Right lobe of liver (tissue), 6 donors: Measurements from ENCODE around the gene UGT1A10. TPM values are rescaled to one million over a fixed set of nuclear protein-coding genes. Genes with fewer than 3 reads are reported as not detected.
"Not testable (repeated sequence)": the region's sequence is repeated elsewhere in the genome, so short reads cannot be mapped to it uniquely, and the experiment has no call there.

ENCODE experiments used
- ATAC-seq, 4 donors: fragments of 200-7000 bp; cut with Tn5 transposase; one replicate each; pipeline ENCODE4 v1.9.1; 2020; ENCODE audit warnings: mild to moderate bottlenecking in 4 of 4, moderate library complexity in 4 of 4
- DNase-seq, 3 donors: peaks; one replicate each; pipeline ENCODE4 v3.0.0-alpha.2; 2020
- H3K27ac ChIP-seq, 3 donors: fragments of 200-600 bp; one replicate each; pipeline ENCODE4 v1.8.0; 2022
- H3K27me3 ChIP-seq, 2 donors: fragments of 200-600 bp; one replicate each; pipeline ENCODE4 v1.8.0; 2022
- H3K36me3 ChIP-seq, 4 donors: fragments of 200-600 bp; sonication (generic) in 1 of 4; one replicate each; pipeline versions ENCODE4 v1.5.1 to v1.8.0; 2017 to 2022; ENCODE audit warnings: control low read depth in 1 of 4
- H3K4me1 ChIP-seq, 4 donors: fragments of 200-600 bp; sonication (generic) in 1 of 4; one replicate each; pipeline versions ENCODE4 v1.5.1 to v1.8.0; 2017 to 2022; ENCODE audit warnings: control low read depth in 1 of 4
- H3K4me3 ChIP-seq, 3 donors: fragments of 200-600 bp; one replicate each; pipeline ENCODE4 v1.8.0; 2022
- H3K9me3 ChIP-seq, 4 donors: fragments of 200-600 bp; sonication (generic) in 1 of 4; one replicate each; pipeline versions ENCODE4 v1.5.1 to v1.8.0; 2017 to 2022; ENCODE audit warnings: control low read depth in 1 of 4
- POLR2A ChIP-seq: fragments of 450-650 bp; IDR thresholded peaks from one replicate; pipeline ENCODE4 v1.6.1; 2017; ENCODE audit warnings: antibody characterized with exemption, mild to moderate bottlenecking
- WGBS: methylation state at CpG from one replicate; pipeline ENCODE4 v1.1.6; 2018; ENCODE audit warnings: low coverage, low lambda C conversion rate; ENCODE audit not compliant: insufficient coverage; ENCODE audit errors: missing lambda C conversion rate; 5-methylcytosine and 5-hydroxymethylcytosine counted together
- intact Hi-C, 2 donors: fragments of 100-400 bp; cut with DNase I; formaldehyde crosslinking; loops; one replicate each; pipeline versions ENCODE4 v1.11.2 to v1.14.1; 2022
- total RNA-seq, 6 experiments: library from RNA; depleted of rRNA in 2 of 6; stranded (reverse); fragments of >200 nt in 2 of 6; fragmentation: NEBNext Ultra II Directional in 3 of 6; extraction: Animal tissue kit (Norgen Biotek cat#: 25700) in 3 of 6; gene quantifications; one replicate each; pipeline versions ENCODE4 v1.1.0 to v1.2.4, GENCODE V29; 2016 to 2023
- TF ChIP-seq, protein P1 (sequence below), 4 donors: fragments of 200-600 bp in 3 of 4; fragments of 450-650 bp in 1 of 4; IDR thresholded peaks; one replicate each; pipeline versions ENCODE4 v1.5.1 to v1.8.0; 2016 to 2022; ENCODE audit warnings: antibody characterized with exemption in 4 of 4, mild to moderate bottlenecking in 2 of 4
- donor health status: DM: no; HTN: yes; CAD: no.
- donor health status: DM: no; HTN: no; CAD: no.
- donor health status: DM: no; HTN: no; CAD: no.
- donor health status: DM: no; HTN: yes; CAD: no.
- donor health status: DM: no; HTN: yes; CAD: no.

Gene UGT1A10
- total RNA-seq, 6 experiments from 2014 or later = 0.11 TPM; not detected in 5

DNA sequence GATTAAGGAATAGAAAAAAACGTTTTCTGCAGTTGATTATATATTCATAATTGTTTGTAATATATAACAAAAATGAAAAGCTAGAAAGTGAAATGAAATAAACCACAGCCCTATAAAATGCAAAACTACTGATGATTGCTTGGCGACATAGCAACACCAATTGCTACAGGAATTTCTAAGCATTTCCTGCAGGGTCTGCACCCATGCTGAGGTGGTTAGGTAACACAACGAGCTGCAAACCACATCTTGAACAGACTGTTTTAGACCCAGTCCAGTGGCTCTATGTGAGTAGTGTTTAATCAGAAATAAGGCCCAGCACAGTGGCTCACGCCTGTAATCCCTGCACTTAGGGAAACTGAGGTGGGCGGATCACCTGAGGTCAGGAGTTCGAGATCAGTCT is 18.3 kb downstream of the UGT1A10 start:
- intact Hi-C loops = no loop called here
- WGBS = 69% methylated on average over 6 of the region's 6 CpGs
- H3K9me3 ChIP-seq = no peaks in the 10 kb centered on the region
- H3K27me3 ChIP-seq = no peaks in the 10 kb centered on the region
- no peaks in the 10 kb centered on the region for H3K36me3 ChIP-seq
- H3K4me1 ChIP-seq = peaks cover 0 to 19% (median 0%) of the 10 kb centered on the region in 4 donors
- H3K4me3 ChIP-seq = no peak overlapping the region
- DNase-seq (no peak), ATAC-seq (no peak)
- TF ChIP-seq, protein P1, sequence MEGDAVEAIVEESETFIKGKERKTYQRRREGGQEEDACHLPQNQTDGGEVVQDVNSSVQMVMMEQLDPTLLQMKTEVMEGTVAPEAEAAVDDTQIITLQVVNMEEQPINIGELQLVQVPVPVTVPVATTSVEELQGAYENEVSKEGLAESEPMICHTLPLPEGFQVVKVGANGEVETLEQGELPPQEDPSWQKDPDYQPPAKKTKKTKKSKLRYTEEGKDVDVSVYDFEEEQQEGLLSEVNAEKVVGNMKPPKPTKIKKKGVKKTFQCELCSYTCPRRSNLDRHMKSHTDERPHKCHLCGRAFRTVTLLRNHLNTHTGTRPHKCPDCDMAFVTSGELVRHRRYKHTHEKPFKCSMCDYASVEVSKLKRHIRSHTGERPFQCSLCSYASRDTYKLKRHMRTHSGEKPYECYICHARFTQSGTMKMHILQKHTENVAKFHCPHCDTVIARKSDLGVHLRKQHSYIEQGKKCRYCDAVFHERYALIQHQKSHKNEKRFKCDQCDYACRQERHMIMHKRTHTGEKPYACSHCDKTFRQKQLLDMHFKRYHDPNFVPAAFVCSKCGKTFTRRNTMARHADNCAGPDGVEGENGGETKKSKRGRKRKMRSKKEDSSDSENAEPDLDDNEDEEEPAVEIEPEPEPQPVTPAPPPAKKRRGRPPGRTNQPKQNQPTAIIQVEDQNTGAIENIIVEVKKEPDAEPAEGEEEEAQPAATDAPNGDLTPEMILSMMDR (IDR thresholded peaks at IDR 0.05) = no peak
- no peak for TF ChIP-seq POLR2A
- no peak overlapping the region for H3K27ac ChIP-seq

DNA sequence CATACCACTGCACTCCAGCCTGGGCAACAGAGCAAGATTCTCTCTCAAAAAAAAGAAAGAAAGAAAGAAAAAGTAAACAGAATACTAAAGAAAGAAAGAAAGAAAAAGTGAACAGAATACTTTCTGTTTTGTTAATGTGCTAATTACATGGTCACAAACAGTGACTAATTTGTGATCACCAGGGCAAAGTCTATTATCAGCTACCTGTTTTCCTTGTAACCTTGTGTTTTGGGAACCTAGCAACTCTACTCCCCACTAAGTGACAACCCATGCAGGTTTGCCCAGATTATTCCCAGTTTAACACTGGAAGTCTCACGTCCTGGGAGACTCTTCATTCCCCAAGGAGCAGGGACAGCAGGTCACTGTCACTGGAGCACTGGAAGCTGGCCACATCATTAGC is 18.8 kb downstream of the UGT1A10 start:
- intact Hi-C loops = no loop called here
- Histone ChIP-seq H3K36me3 (no peaks in the 10 kb centered on the region), H3K27me3 (no peaks in the 10 kb centered on the region), H3K4me3 (no peak overlapping the region), H3K27ac (no peak overlapping the region), H3K4me1 (peaks cover 0 to 19% (median 0%) of the 10 kb centered on the region in 4 donors), H3K9me3 (no peaks in the 10 kb centered on the region)
- TF ChIP-seq, protein P1 (IDR thresholded peaks at IDR 0.05) = no peak
- TF ChIP-seq POLR2A = no peak
- ATAC-seq = peak in 1 of 4 donors; percentile 82
- DNase-seq = no peak
- WGBS = 80% methylated on average over 1 of the region's 1 CpG

DNA sequence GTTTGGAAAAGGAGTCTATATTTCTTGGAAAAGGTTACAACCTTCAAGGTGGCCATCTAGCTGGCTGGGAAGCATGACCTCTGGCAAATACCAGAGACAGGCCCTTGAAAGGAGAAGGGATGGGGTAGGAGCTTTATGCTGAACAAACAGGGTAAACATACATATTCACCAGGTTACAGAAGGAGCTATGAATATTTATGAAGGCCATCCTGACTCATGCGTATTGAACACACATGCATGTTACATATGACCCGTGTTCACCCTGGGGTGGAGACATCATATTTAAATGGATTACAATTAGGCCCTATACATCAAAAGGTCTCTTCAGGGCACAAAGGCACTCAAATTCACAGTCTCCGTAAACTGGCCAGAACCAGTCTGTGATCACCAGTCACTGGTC is 19.7 kb downstream of the UGT1A10 start:
- 100% methylated on average over 3 of the region's 3 CpGs for WGBS
- peaks cover 0 to 20% (median 0%) of the 10 kb centered on the region in 4 donors for H3K4me1 ChIP-seq
- DNase-seq, H3K4me3 ChIP-seq, H3K27ac ChIP-seq, H3K27me3 ChIP-seq, H3K9me3 ChIP-seq, ATAC-seq, intact Hi-C loops, H3K36me3 ChIP-seq: not testable (repeated sequence)

DNA sequence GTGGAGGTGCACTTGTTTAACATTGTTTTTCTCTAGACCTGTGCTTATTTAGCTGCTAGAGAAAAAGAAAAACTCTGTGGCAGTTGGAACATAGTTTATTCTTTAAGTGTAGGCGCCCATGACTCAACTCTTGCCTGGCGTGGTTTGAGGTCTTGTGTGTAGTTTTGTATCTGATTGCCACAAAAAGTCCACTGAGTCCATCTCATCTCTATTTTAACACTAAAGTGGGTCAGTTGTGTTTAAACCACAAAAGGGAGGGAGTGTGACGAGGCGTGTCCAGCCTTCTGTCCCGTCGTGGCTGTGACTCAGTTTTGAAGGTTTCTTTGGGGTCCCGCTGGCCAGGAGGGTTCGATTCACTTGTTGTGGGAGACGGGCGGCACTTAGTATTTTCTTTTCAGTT is 20.2 kb downstream of the UGT1A10 start:
- Histone ChIP-seq H3K27me3 (no peaks in the 10 kb centered on the region), H3K27ac (no peak overlapping the region), H3K4me3 (no peak overlapping the region), H3K36me3 (no peaks in the 10 kb centered on the region), H3K9me3 (no peaks in the 10 kb centered on the region), H3K4me1 (peaks cover 0 to 25% (median 0%) of the 10 kb centered on the region in 4 donors)
- TF ChIP-seq, protein P1 (IDR thresholded peaks at IDR 0.05) = no peak
- TF ChIP-seq POLR2A = no peak
- intact Hi-C loops = no loop called here
- ATAC-seq (no peak), DNase-seq (no peak)
- 91% methylated on average over 9 of the region's 10 CpGs for WGBS

DNA sequence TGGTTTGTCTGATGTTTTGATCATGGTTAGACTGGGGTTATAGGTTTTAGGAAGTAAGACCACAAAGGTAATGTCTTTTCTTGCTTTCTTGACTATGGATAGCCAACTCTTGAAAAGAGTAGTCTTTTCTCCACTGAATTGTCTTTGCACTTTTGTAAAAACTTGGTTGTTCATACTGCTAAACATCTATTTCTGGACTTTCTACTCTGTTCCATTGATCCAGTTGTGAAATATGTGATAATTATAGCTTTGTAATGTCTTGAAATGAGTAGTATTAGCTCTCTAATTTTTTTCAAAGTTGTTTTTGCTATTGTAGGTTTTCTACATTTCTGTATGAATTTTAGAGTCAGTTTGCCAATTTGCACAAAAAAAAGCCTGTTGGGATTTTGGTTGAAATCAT is 22.4 kb downstream of the UGT1A10 start:
- DNase-seq = no peak
- TF ChIP-seq, protein P1 (IDR thresholded peaks at IDR 0.05) = no peak
- TF ChIP-seq POLR2A = no peak
- Histone ChIP-seq H3K4me1 (peaks cover 0 to 28% (median 2%) of the 10 kb centered on the region in 4 donors), H3K27ac (peak overlapping the region in 1 of 3 donors; percentile 20), H3K27me3 (no peaks in the 10 kb centered on the region), H3K4me3 (no peak overlapping the region), H3K9me3 (no peaks in the 10 kb centered on the region), H3K36me3 (no peaks in the 10 kb centered on the region)
- ATAC-seq = peak in 3 of 4 donors; percentile 53 to 69 (median 60)
- intact Hi-C loops = no loop called here
